ENCODE results near the gene IP6K2. TPM values are rescaled to one million over a fixed set of nuclear protein-coding genes. Genes with fewer than 3 reads are reported as not detected.

Gene IP6K2
- total RNA-seq, 2 donors from 2014 or later: 104 to 127 TPM

GRCh38 chr3:48679411-48680391, 37.3 kb downstream of the IP6K2 start:
- H3K27ac Mint-ChIP-seq: no peak overlapping the region
- 95 to 97% methylated on average over 15 to 20 of the region's 20 CpGs for WGBS, 2 experiments (ENCODE audit: insufficient coverage in 1 of 2, insufficient read length in 1 of 2)
- H3K36me3 Mint-ChIP-seq (ENCODE audit: low read depth): peaks cover 64% of the 10 kb centered on the region
- peaks cover 69% of the 10 kb centered on the region for H3K36me3 ChIP-seq (ENCODE audit: control insufficient read depth, insufficient read depth, low read length)
- H3K4me3 Mint-ChIP-seq: no peak overlapping the region
- peaks cover 7% of the 10 kb centered on the region for H3K4me1 ChIP-seq (ENCODE audit: control insufficient read depth, insufficient read depth, low read length)
- DNase-seq: no peak
- H3K9me3 Mint-ChIP-seq: no peaks in the 10 kb centered on the region
- H3K9me3 ChIP-seq (ENCODE audit: control insufficient read depth, low read length): no peaks in the 10 kb centered on the region
- H3K27ac ChIP-seq (ENCODE audit: low read depth, low read length): no peak overlapping the region
- H3K4me1 Mint-ChIP-seq: peaks cover 7% of the 10 kb centered on the region
- H3K27me3 Mint-ChIP-seq (ENCODE audit: insufficient read depth): no peaks in the 10 kb centered on the region
- H3K9ac ChIP-seq (ENCODE audit: extremely low read depth, low read length, poor library complexity, severe bottlenecking): no peak overlapping the region
- no peak overlapping the region for H3K4me3 ChIP-seq (ENCODE audit: low read length)
- no peaks in the 10 kb centered on the region for H3K27me3 ChIP-seq (ENCODE audit: control insufficient read depth, insufficient read depth, low read length, poor library complexity, severe bottlenecking)
- no peak for TF ChIP-seq CTCF (conservative IDR thresholded peaks at IDR 0.05)

GRCh38 chr3:48678566-48679380, 38.2 kb downstream of the IP6K2 start:
- Histone ChIP-seq H3K9ac (ENCODE audit: extremely low read depth, low read length, poor library complexity, severe bottlenecking) (no peak overlapping the region), H3K27me3 (ENCODE audit: control insufficient read depth, insufficient read depth, low read length, poor library complexity, severe bottlenecking) (no peaks in the 10 kb centered on the region), H3K4me3 (ENCODE audit: low read length) (no peak overlapping the region), H3K27ac (ENCODE audit: low read depth, low read length) (no peak overlapping the region), H3K9me3 (ENCODE audit: control insufficient read depth, low read length) (no peaks in the 10 kb centered on the region), H3K4me1 (ENCODE audit: control insufficient read depth, insufficient read depth, low read length) (no peaks in the 10 kb centered on the region), H3K36me3 (ENCODE audit: control insufficient read depth, insufficient read depth, low read length) (peaks cover 69% of the 10 kb centered on the region)
- 96 to 98% methylated on average over 17 to 24 of the region's 24 CpGs for WGBS, 2 experiments (ENCODE audit: insufficient coverage in 1 of 2, insufficient read length in 1 of 2)
- Mint-ChIP-seq H3K4me3 (no peak overlapping the region), H3K4me1 (no peaks in the 10 kb centered on the region), H3K27ac (no peak overlapping the region), H3K36me3 (ENCODE audit: low read depth) (peaks cover 64% of the 10 kb centered on the region), H3K9me3 (no peaks in the 10 kb centered on the region), H3K27me3 (ENCODE audit: insufficient read depth) (no peaks in the 10 kb centered on the region)
- no peak for DNase-seq
- no peak for TF ChIP-seq CTCF (conservative IDR thresholded peaks at IDR 0.05)

GRCh38 chr3:48678056-48678455, 39.0 kb downstream of the IP6K2 start:
- Mint-ChIP-seq H3K9me3 (no peaks in the 10 kb centered on the region), H3K27me3 (ENCODE audit: insufficient read depth) (no peaks in the 10 kb centered on the region), H3K36me3 (ENCODE audit: low read depth) (peaks cover 64% of the 10 kb centered on the region), H3K27ac (no peak overlapping the region), H3K4me3 (no peak overlapping the region), H3K4me1 (no peaks in the 10 kb centered on the region)
- TF ChIP-seq CTCF (conservative IDR thresholded peaks at IDR 0.05): no peak
- no peaks in the 10 kb centered on the region for H3K9me3 ChIP-seq (ENCODE audit: control insufficient read depth, low read length)
- H3K36me3 ChIP-seq (ENCODE audit: control insufficient read depth, insufficient read depth, low read length): peaks cover 68% of the 10 kb centered on the region
- H3K27me3 ChIP-seq (ENCODE audit: control insufficient read depth, insufficient read depth, low read length, poor library complexity, severe bottlenecking): no peaks in the 10 kb centered on the region
- no peak for DNase-seq
- no peaks in the 10 kb centered on the region for H3K4me1 ChIP-seq (ENCODE audit: control insufficient read depth, insufficient read depth, low read length)
- no peak overlapping the region for H3K9ac ChIP-seq (ENCODE audit: extremely low read depth, low read length, poor library complexity, severe bottlenecking)
- 91 to 96% methylated on average over 4 of the region's 4 CpGs for WGBS, 2 experiments (ENCODE audit: insufficient coverage in 1 of 2, insufficient read length in 1 of 2)
- H3K27ac ChIP-seq (ENCODE audit: low read depth, low read length): no peak overlapping the region
- H3K4me3 ChIP-seq (ENCODE audit: low read length): no peak overlapping the region

Data from endodermal cell (in vitro differentiated cells).